H1 (cell line): ENCODE measurements around the gene SON. TPM values are rescaled to one million over a fixed set of nuclear protein-coding genes. Genes with fewer than 3 reads are reported as not detected.

Experiments used
- CTCF ChIA-PET: fragments of 300-600 bp; sonication (Branson Sonifier 250); formaldehyde crosslinking; loops from one replicate; lab custom pipeline; 2021; ENCODE audit not compliant: partially characterized antibody; lab: Charles Lee
- POLR2A ChIA-PET: fragments of 300-600 bp; sonication (Branson Sonifier 250); formaldehyde crosslinking; loops from one replicate; lab custom pipeline; 2021; ENCODE audit warnings: inconsistent platforms; ENCODE audit not compliant: partially characterized antibody; lab: Charles Lee
- DNase-seq, 2 experiments: peaks; one replicate each; pipeline versions ENCODE4 v3.0.0 to v3.0.0-alpha.2; 2010 to 2022; ENCODE audit warnings: low spot score in 2 of 2, low read depth in 1 of 2, mixed read lengths in 1 of 2
- FAIRE-seq: peaks from 2 replicates; lab custom pipeline; 2011; peaks lifted over from hg19 to GRCh38; lab: Jason Lieb, UNC
- H2AFZ ChIP-seq: 2 replicates; pipeline ENCODE4 v1.8.1; 2012; ENCODE audit warnings: low read length, inconsistent platforms
- H2AK5ac ChIP-seq: 2 replicates; pipeline ENCODE4 v1.6.1; 2013; ENCODE audit warnings: low read depth, low read length
- H2BK120ac ChIP-seq: replicated peaks from 2 replicates; pipeline ENCODE3; 2013; ENCODE audit warnings: low read depth, low read length, inconsistent platforms
- H2BK12ac ChIP-seq: 2 replicates; pipeline ENCODE4 v1.6.1; 2013; ENCODE audit warnings: low read depth, low read length
- H2BK15ac ChIP-seq: 2 replicates; pipeline ENCODE4 v1.6.1; 2013; ENCODE audit warnings: low read length
- H2BK20ac ChIP-seq: 2 replicates; pipeline ENCODE4 v1.6.1; 2013; ENCODE audit warnings: low read length
- H2BK5ac ChIP-seq: 2 replicates; pipeline ENCODE4 v1.6.1; 2013; ENCODE audit warnings: low read depth, low read length
- H3K14ac ChIP-seq: 2 replicates; pipeline ENCODE4 v1.6.1; 2013; ENCODE audit warnings: inconsistent platforms; ENCODE audit not compliant: insufficient read length
- H3K18ac ChIP-seq: 2 replicates; pipeline ENCODE4 v1.6.1; 2013; ENCODE audit warnings: low read length; ENCODE audit errors: extremely low read depth
- H3K23ac ChIP-seq: 2 replicates; pipeline ENCODE4 v1.6.1; 2013; ENCODE audit warnings: inconsistent platforms; ENCODE audit not compliant: insufficient read length
- H3K23me2 ChIP-seq: 2 replicates; pipeline ENCODE4 v1.6.1; 2013; ENCODE audit warnings: low read depth, low read length
- H3K27ac ChIP-seq: 2 replicates; pipeline ENCODE4 v1.6.1; 2011; ENCODE audit warnings: low read depth, low read length, inconsistent platforms
- H3K27me3 ChIP-seq, 4 experiments: replicated peaks in 1 of 4; 1 replicate in 1 of 4; 2 replicates in 3 of 4; pipeline versions ENCODE4 v1.6.1 to v1.8.1; 2011 to 2013; ENCODE audit warnings: low read length in 3 of 4, mild to moderate bottlenecking in 3 of 4, inconsistent platforms in 2 of 4, mixed read lengths in 2 of 4, moderate library complexity in 1 of 4; ENCODE audit not compliant: control insufficient read depth in 3 of 4, insufficient read depth in 3 of 4; ENCODE audit errors: extremely low read depth in 1 of 4
- H3K36me3 ChIP-seq, 4 experiments: 2 replicates each; pipeline versions ENCODE4 v1.6.1 to v1.8.1; 2011 to 2013; ENCODE audit warnings: mild to moderate bottlenecking in 4 of 4, low read length in 3 of 4, moderate library complexity in 2 of 4, control low read depth in 1 of 4, inconsistent platforms in 1 of 4; ENCODE audit not compliant: insufficient read depth in 4 of 4, control insufficient read depth in 2 of 4
- H3K4ac ChIP-seq: replicated peaks from 2 replicates; pipeline ENCODE3; 2013; ENCODE audit warnings: low read length, low read depth, mixed read lengths, inconsistent platforms; ENCODE audit not compliant: insufficient read length
- H3K4me1 ChIP-seq, 4 experiments: replicated peaks in 1 of 4; 1 replicate in 1 of 4; 2 replicates in 3 of 4; pipeline versions ENCODE4 v1.6.1 to v1.8.1; 2011 to 2013; ENCODE audit warnings: low read length in 3 of 4, inconsistent platforms in 2 of 4, mixed read lengths in 1 of 4; ENCODE audit not compliant: insufficient read depth in 4 of 4, control insufficient read depth in 3 of 4
- H3K4me2 ChIP-seq, 2 experiments: 2 replicates each; pipeline versions ENCODE4 v1.6.1 to v1.8.1; 2011 to 2013; ENCODE audit warnings: low read depth in 2 of 2, low read length in 2 of 2, control low read depth in 1 of 2, inconsistent platforms in 1 of 2, mild to moderate bottlenecking in 1 of 2; ENCODE audit not compliant: insufficient read depth in 1 of 2
- H3K4me3 ChIP-seq, 4 experiments: fragments of 200-600, 300-600 bp in 1 of 4; sonication (generic), shearing (Covaris generic), sonication (Bioruptor Twin) in 1 of 4; 2 replicates each; pipeline versions ENCODE4 v1.5.1 to v1.8.1; 2011 to 2016; ENCODE audit warnings: low read length in 4 of 4, low read depth in 3 of 4, control low read depth in 2 of 4, inconsistent platforms in 2 of 4, mild to moderate bottlenecking in 2 of 4, mixed read lengths in 1 of 4, moderate library complexity in 1 of 4; ENCODE audit not compliant: insufficient read depth in 2 of 4; ENCODE audit errors: extremely low read depth in 1 of 4
- H3K56ac ChIP-seq: replicated peaks from 2 replicates; pipeline ENCODE3; 2013; ENCODE audit warnings: low read depth, mild to moderate bottlenecking, mixed read lengths, low read length, inconsistent platforms; ENCODE audit not compliant: insufficient read length
- H3K79me1 ChIP-seq: 2 replicates; pipeline ENCODE4 v1.6.1; 2013; ENCODE audit warnings: low read depth, low read length, control low read depth
- H3K79me2 ChIP-seq, 2 experiments: 2 replicates each; pipeline versions ENCODE4 v1.6.1 to v1.8.1; 2012 to 2013; ENCODE audit warnings: low read length in 2 of 2, mild to moderate bottlenecking in 2 of 2, inconsistent platforms in 1 of 2; ENCODE audit not compliant: insufficient read depth in 2 of 2, control insufficient read depth in 1 of 2
- H3K9ac ChIP-seq, 4 experiments: replicated peaks in 1 of 4; 1 replicate in 1 of 4; 2 replicates in 3 of 4; pipeline versions ENCODE4 v1.6.1 to v1.8.1; 2011 to 2013; ENCODE audit warnings: low read depth in 3 of 4, low read length in 3 of 4, control low read depth in 2 of 4, mild to moderate bottlenecking in 2 of 4, moderate library complexity in 2 of 4, inconsistent platforms in 1 of 4; ENCODE audit errors: extremely low read depth in 1 of 4
- H3K9me3 ChIP-seq, 2 experiments: 2 replicates each; pipeline versions ENCODE4 v1.6.1 to v1.8.1; 2012 to 2013; ENCODE audit warnings: mild to moderate bottlenecking in 2 of 2, moderate library complexity in 2 of 2, control low read depth in 1 of 2, inconsistent platforms in 1 of 2, low read depth in 1 of 2, low read length in 1 of 2, mixed read lengths in 1 of 2; ENCODE audit not compliant: insufficient read depth in 2 of 2
- H4K20me1 ChIP-seq, 2 experiments: replicated peaks in 1 of 2; 2 replicates each; pipeline versions ENCODE3 to v1.8.1; 2011 to 2013; ENCODE audit warnings: inconsistent platforms in 2 of 2, low read length in 2 of 2, mild to moderate bottlenecking in 1 of 2; ENCODE audit not compliant: insufficient read depth in 2 of 2, control insufficient read depth in 1 of 2
- H4K5ac ChIP-seq: 2 replicates; pipeline ENCODE4 v1.6.1; 2013; ENCODE audit warnings: low read length, low read depth, mixed read lengths, inconsistent platforms; ENCODE audit not compliant: insufficient read length
- H4K8ac ChIP-seq: 2 replicates; pipeline ENCODE4 v1.8.0; 2013; ENCODE audit warnings: mild to moderate bottlenecking, moderate library complexity, low read length, inconsistent platforms; ENCODE audit not compliant: insufficient read depth; ENCODE audit errors: extremely low read depth
- H4K91ac ChIP-seq: replicated peaks from 2 replicates; pipeline ENCODE3; 2013; ENCODE audit warnings: low read length, mixed read lengths, inconsistent platforms; ENCODE audit not compliant: insufficient read length
- EGR1 ChIP-seq: IDR thresholded peaks from 2 replicates; pipeline ENCODE4 v1.6.1; 2011; ENCODE audit warnings: low read depth, low read length, borderline replicate concordance
- GABPA ChIP-seq: IDR thresholded peaks from 2 replicates; pipeline ENCODE4 v1.6.1; 2011; ENCODE audit warnings: mild to moderate bottlenecking, low read length, moderate library complexity, borderline replicate concordance; ENCODE audit not compliant: insufficient read depth
- HDAC2 ChIP-seq, 2 experiments: fragments of 300-600 bp in 1 of 2; sonication (generic) in 1 of 2; IDR thresholded peaks; 2 replicates each; pipeline ENCODE4 v1.6.1; 2011 to 2012; ENCODE audit warnings: low read depth in 2 of 2, low read length in 2 of 2, mild to moderate bottlenecking in 2 of 2, moderate library complexity in 2 of 2, borderline replicate concordance in 1 of 2, inconsistent platforms in 1 of 2
- JUN ChIP-seq: IDR thresholded peaks from 2 replicates; pipeline ENCODE4 v1.6.1; 2011; ENCODE audit warnings: low read depth, mild to moderate bottlenecking, improper control_type of control experiment, low read length
- MAFK ChIP-seq: IDR thresholded peaks from 2 replicates; pipeline ENCODE4 v1.6.1; 2012; ENCODE audit warnings: low read depth, mild to moderate bottlenecking, improper control_type of control experiment, low read length
- PHF8 ChIP-seq: fragments of 200-600 bp; sonication (generic); conservative IDR thresholded peaks from 2 replicates; pipeline ENCODE4 v1.7.1; 2012; ENCODE audit warnings: low read depth, mild to moderate bottlenecking, inconsistent platforms, low read length, moderate library complexity
- POU5F1 ChIP-seq: IDR thresholded peaks from 2 replicates; pipeline ENCODE4 v1.6.1; 2011; ENCODE audit warnings: low read depth, mild to moderate bottlenecking, low read length, moderate library complexity
- RBBP5 ChIP-seq: IDR thresholded peaks from 2 replicates; pipeline ENCODE4 v1.7.1; 2012; ENCODE audit warnings: low read depth, mild to moderate bottlenecking, inconsistent platforms, low read length, moderate library complexity, borderline replicate concordance
- SIN3A ChIP-seq, 2 experiments: IDR thresholded peaks in 1 of 2; conservative IDR thresholded peaks in 1 of 2; 2 replicates each; pipeline ENCODE4 v1.6.1; 2011 to 2012; ENCODE audit warnings: low read length in 2 of 2, improper control_type of control experiment in 1 of 2, low read depth in 1 of 2, mild to moderate bottlenecking in 1 of 2
- SP1 ChIP-seq: IDR thresholded peaks from 2 replicates; pipeline ENCODE4 v1.6.1; 2011; ENCODE audit warnings: low read depth, low read length
- SRF ChIP-seq: IDR thresholded peaks from 2 replicates; pipeline ENCODE4 v1.6.1; 2011; ENCODE audit warnings: mild to moderate bottlenecking, low read depth, low read length, moderate library complexity
- TAF7 ChIP-seq: optimal IDR thresholded peaks from 2 replicates; pipeline ENCODE3; 2011; ENCODE audit warnings: low read depth, mild to moderate bottlenecking, inconsistent platforms, low read length, moderate library complexity, borderline replicate concordance
- TBP ChIP-seq: IDR thresholded peaks from 2 replicates; pipeline ENCODE4 v1.6.1; 2011; ENCODE audit warnings: low read depth, low read length, improper control_type of control experiment
- TCF12 ChIP-seq: IDR thresholded peaks from 2 replicates; pipeline ENCODE4 v1.6.1; 2011; ENCODE audit warnings: low read depth, mild to moderate bottlenecking, low read length
- WGBS, 2 experiments: shearing (Covaris generic) in 1 of 2; methylation state at CpG; one replicate each; pipeline versions ENCODE4 v1.1.6 to v1.1.7; 2013 to 2015; ENCODE audit warnings: low lambda C conversion rate in 2 of 2, mixed read lengths in 2 of 2, inconsistent platforms in 1 of 2, low coverage in 1 of 2, missing lambda C conversion rate in 1 of 2; ENCODE audit not compliant: insufficient replicate concordance in 2 of 2, insufficient coverage in 1 of 2, insufficient read length in 1 of 2; ENCODE audit errors: extremely low coverage in 1 of 2, missing lambda C conversion rate in 1 of 2; 5-methylcytosine and 5-hydroxymethylcytosine counted together
- polyA plus RNA-seq, 7 experiments: library from polyadenylated mRNA; depleted of rRNA in 3 of 7; stranded (reverse) in 5 of 7; unstranded in 2 of 7; fragments of >200 nt in 5 of 7; fragments of 200-250 nt in 2 of 7; gene quantifications; 1 replicate in 5 of 7; 2 replicates in 1 of 7; 4 replicates in 1 of 7; pipeline versions ENCODE4 v1.2.1 to v1.2.3, GENCODE V29; 2011 to 2013; ENCODE audit warnings: missing spikeins in 2 of 7, mixed read lengths in 2 of 7
- total RNA-seq: library from RNA; stranded (reverse); fragmentation: NEBNext Ultra II Directional; extraction: Animal tissue kit (Norgen Biotek cat#: 25700); gene quantifications from 2 replicates; pipeline ENCODE4 v1.2.1, GENCODE V29; 2021

SON gene
- total and polyA plus RNA-seq, 2 of the 8 experiments (the other 6 are each of a cell fraction or from before 2014, with no cell fraction given), result 122 to 274 TPM

DNA sequence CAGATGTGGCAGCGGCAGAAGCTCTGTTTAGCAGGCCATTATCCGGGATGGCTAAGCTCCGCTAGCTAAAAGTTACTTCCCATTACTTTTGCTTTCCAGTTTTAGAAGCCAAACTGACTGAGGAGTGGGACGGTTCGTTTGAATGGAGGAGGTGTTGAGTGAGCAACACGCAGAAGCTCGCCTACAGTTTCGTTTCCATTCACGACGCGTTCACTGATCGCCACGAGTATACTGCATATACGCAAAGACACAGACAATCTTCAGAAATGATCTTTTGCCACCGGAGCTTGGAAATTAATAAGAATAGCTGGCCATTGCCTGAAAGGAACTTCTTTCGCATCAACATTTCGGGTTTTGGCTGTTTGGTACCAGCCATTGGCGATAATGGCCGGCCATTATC, 14.6 kb downstream of the SON start:
- H2BK5ac ChIP-seq, result no peak overlapping the region
- CTCF ChIA-PET, result interaction anchor here (0.8 to 1.7 kb wide), 3 partner anchors 9 to 49 kb away, joined by 3 to 7 read pairs (median 4); no protein-coding TSS in a partner anchor
- no peak for FAIRE-seq
- TF ChIP-seq SRF, result no peak
- no peak for TF ChIP-seq TAF7
- no peak for TF ChIP-seq PHF8
- TF ChIP-seq TBP, result no peak
- no peak for TF ChIP-seq JUN
- TF ChIP-seq SP1, result no peak
- no peak for TF ChIP-seq SIN3A (conservative IDR thresholded peaks at IDR 0.05 in 1 of 2, IDR thresholded peaks at IDR 0.05 in 1 of 2; ENCODE audit: low read depth in 1 of 2, low read length in 2 of 2)
- no peak for TF ChIP-seq HDAC2 (IDR thresholded peaks at IDR 0.05; ENCODE audit: borderline replicate concordance in 1 of 2, low read depth in 2 of 2, low read length in 2 of 2)
- no peak for TF ChIP-seq GABPA
- TF ChIP-seq TCF12, result no peak
- TF ChIP-seq MAFK, result no peak
- no peak for TF ChIP-seq POU5F1
- no peak for TF ChIP-seq RBBP5
- no peak for TF ChIP-seq EGR1

More for the DNA sequence above, 14.6 kb downstream of the SON start:
- Histone ChIP-seq H4K91ac (no peak overlapping the region), H2AK5ac (no peak overlapping the region), H2BK12ac (no peak overlapping the region), H3K56ac (no peak overlapping the region), H3K18ac (no peak overlapping the region), H3K23ac (no peak overlapping the region), H3K9me3 (no peaks in the 10 kb centered on the region), H3K4ac (no peak overlapping the region), H3K4me1 (no peaks in the 10 kb centered on the region), H3K14ac (no peak overlapping the region), H4K8ac (no peak overlapping the region; the same call in 1 of the 2 replicates), H3K23me2 (no peaks in the 10 kb centered on the region), H2BK120ac (no peak overlapping the region), H3K79me1 (peaks cover 3% of the 10 kb centered on the region; the same call in 1 of the 2 replicates), H3K4me3 (no peak overlapping the region), H3K79me2 (peaks cover 27 to 81% of the 10 kb centered on the region in 2 experiments), H3K9ac (no peak overlapping the region), H4K20me1 (peaks cover 26 to 31% of the 10 kb centered on the region in 2 experiments), H3K36me3 (peaks cover 41 to 96% (median 79%) of the 10 kb centered on the region in 4 experiments), H3K27ac (no peak overlapping the region), H3K4me2 (no peak overlapping the region), H4K5ac (no peak overlapping the region), H2BK15ac (no peak overlapping the region), H2BK20ac (no peak overlapping the region), H2AFZ (no peak overlapping the region), H3K27me3 (no peaks in the 10 kb centered on the region)
- POLR2A ChIA-PET, result interaction anchor here (0.6 to 7.4 kb wide), 6 partner anchors 12 to 37 kb away, joined by 3 to 64 read pairs (median 4); partner anchors contain the start of genes GART and SON
- 94% methylated on average over 19 of the region's 19 CpGs; no CpG with 5 or more reads in 1 of the 2 experiments for WGBS, 2 experiments
- DNase-seq, result no peak
